ENCODE measurements around the gene FRMD1. TPM values are rescaled to one million over a fixed set of nuclear protein-coding genes. Genes with fewer than 3 reads are reported as not detected.

The FRMD1 gene
- total RNA-seq, 6 donors from 2014 or later, result not detected

- Histone ChIP-seq H3K9me3 (no peaks in the 10 kb centered on the region), H3K4me3 (no peak overlapping the region), H3K4me1 (no peaks in the 10 kb centered on the region), H3K27me3 (peaks cover 0 to 2% (median 0%) of the 10 kb centered on the region in 4 donors), H3K27ac (no peak overlapping the region), H3K36me3 (no peaks in the 10 kb centered on the region)
- TF ChIP-seq POLR2A (IDR thresholded peaks at IDR 0.05) (no peak), CTCF (IDR thresholded peaks at IDR 0.05) (no peak), EP300 (IDR thresholded peaks at IDR 0.05) (no peak), POLR2AphosphoS5 (IDR thresholded peaks at IDR 0.05) (no peak)
- ATAC-seq (ENCODE audit: low FRiP score in 2 of 2) (no peak), DNase-seq (peak in 1 of 2 donors; percentile 44)
- 81 to 83% methylated on average over 8 of the region's 8 CpGs for WGBS, 2 donors
Observed at GRCh38 chr6:168107191-168107983, 28.4 kb upstream of the FRMD1 start.

DNA sequence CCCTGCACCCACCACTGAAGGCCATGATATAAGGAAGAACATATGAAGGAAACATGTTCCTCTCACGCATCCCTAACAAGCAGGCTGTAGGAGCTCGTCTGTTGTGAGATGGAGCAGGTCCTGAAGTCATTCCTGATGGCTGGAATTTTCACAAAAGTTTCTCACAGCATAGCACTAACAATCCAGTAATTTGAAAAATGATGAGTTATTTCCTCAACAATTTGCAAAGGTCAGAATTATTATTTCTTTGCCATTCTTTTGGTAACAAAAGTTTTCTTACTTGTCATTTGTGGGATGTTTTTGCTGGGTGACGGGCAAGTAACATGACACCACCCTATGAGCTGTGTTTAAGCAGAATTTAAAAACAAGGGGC, 27.6 kb upstream of the FRMD1 start:
- no peaks in the 10 kb centered on the region for H3K36me3 ChIP-seq
- H3K27me3 ChIP-seq, result peaks cover 0 to 6% (median 2%) of the 10 kb centered on the region in 4 donors
- H3K4me1 ChIP-seq, result peaks cover 0 to 5% (median 2%) of the 10 kb centered on the region in 4 donors
- no peak for TF ChIP-seq CTCF (IDR thresholded peaks at IDR 0.05)
- TF ChIP-seq POLR2A (IDR thresholded peaks at IDR 0.05), result no peak
- TF ChIP-seq POLR2AphosphoS5 (IDR thresholded peaks at IDR 0.05), result no peak
- TF ChIP-seq EP300 (IDR thresholded peaks at IDR 0.05), result no peak
- ATAC-seq (ENCODE audit: low FRiP score in 2 of 2) (no peak), DNase-seq (no peak)
- H3K27ac ChIP-seq, result no peak overlapping the region
- WGBS, 2 donors, result 83 to 88% methylated on average over 3 of the region's 3 CpGs
- no peak overlapping the region for H3K4me3 ChIP-seq
- H3K9me3 ChIP-seq, result no peaks in the 10 kb centered on the region

- 69 to 76% methylated on average over 12 of the region's 12 CpGs for WGBS, 2 donors
- H3K9me3 ChIP-seq, result no peaks in the 10 kb centered on the region
- TF ChIP-seq EP300 (IDR thresholded peaks at IDR 0.05) (no peak), POLR2A (IDR thresholded peaks at IDR 0.05) (no peak), POLR2AphosphoS5 (IDR thresholded peaks at IDR 0.05) (no peak), CTCF (IDR thresholded peaks at IDR 0.05) (no peak)
- no peak overlapping the region for H3K27ac ChIP-seq
- peaks cover 4 to 11% (median 8%) of the 10 kb centered on the region in 4 donors for H3K4me1 ChIP-seq
- no peaks in the 10 kb centered on the region for H3K36me3 ChIP-seq
- peak in 1 of 2 donors; percentile 30 for DNase-seq
- peaks cover 0 to 12% (median 7%) of the 10 kb centered on the region in 4 donors for H3K27me3 ChIP-seq
- ATAC-seq (ENCODE audit: low FRiP score in 2 of 2), result no peak
- no peak overlapping the region for H3K4me3 ChIP-seq
Observed at GRCh38 chr6:168105813-168106632, 27.0 kb upstream of the FRMD1 start.

- TF ChIP-seq POLR2AphosphoS5 (IDR thresholded peaks at IDR 0.05) (no peak), POLR2A (IDR thresholded peaks at IDR 0.05) (no peak), EP300 (IDR thresholded peaks at IDR 0.05) (no peak), CTCF (IDR thresholded peaks at IDR 0.05) (no peak)
- DNase-seq, result no peak
- H3K27ac ChIP-seq, result no peak overlapping the region
- peaks cover 4 to 15% (median 8%) of the 10 kb centered on the region in 4 donors for H3K4me1 ChIP-seq
- no peak overlapping the region for H3K4me3 ChIP-seq
- no peaks in the 10 kb centered on the region for H3K36me3 ChIP-seq
- WGBS, 2 donors, result 90% methylated on average over 10 of the region's 10 CpGs
- peaks cover 0 to 18% (median 12%) of the 10 kb centered on the region in 4 donors for H3K27me3 ChIP-seq
- ATAC-seq (ENCODE audit: low FRiP score in 2 of 2), result no peak
- no peaks in the 10 kb centered on the region for H3K9me3 ChIP-seq
Observed at GRCh38 chr6:168104636-168105035, 25.6 kb upstream of the FRMD1 start.

Measured in upper lobe of left lung (tissue), 6 donors.